ENCODE results near the gene PTPRU. TPM values are rescaled to one million over a fixed set of nuclear protein-coding genes. Genes with fewer than 3 reads are reported as not detected.

The PTPRU gene
- total RNA-seq, 4 donors from 2014 or later: 11.4 to 59.4 (median 35.3) TPM

DNA sequence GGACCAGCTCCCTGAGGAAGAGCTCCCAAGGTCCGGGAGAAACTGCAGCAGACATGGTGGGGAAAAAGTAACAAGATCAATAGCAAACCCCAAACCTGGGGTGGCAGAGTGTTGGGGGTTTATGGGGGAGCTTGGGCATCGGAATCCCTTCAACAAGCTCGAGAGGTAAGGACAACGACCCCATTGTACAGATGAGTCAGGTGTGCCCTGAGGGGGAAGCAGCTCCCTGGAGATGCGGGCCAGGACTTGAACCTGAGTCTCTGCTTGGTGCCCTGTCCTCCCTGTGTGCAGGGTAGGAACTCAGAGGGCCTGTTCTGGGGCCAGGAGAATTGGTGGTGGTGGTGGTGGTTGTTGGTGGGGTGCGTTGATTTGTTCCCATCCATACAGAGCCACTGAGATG, 125.4 kb downstream of the PTPRU start:
- in situ Hi-C loops (cut with MboI; ENCODE audit: low sequenced_read_pairs in 4 of 4) (no loop called here), intact Hi-C loops (cut with DNase I; ENCODE audit: low total_unique reads) (no loop called here)
- Histone ChIP-seq H3K27me3 (peaks cover 0 to 8% (median 0%) of the 10 kb centered on the region in 3 donors), H3K9me3 (no peaks in the 10 kb centered on the region), H3K36me3 (no peaks in the 10 kb centered on the region), H3K4me1 (peaks cover 0 to 6% of the 10 kb centered on the region in 2 donors), H3K4me3 (no peak overlapping the region), H3K27ac (no peak overlapping the region)
- DNase-seq (no peak), ATAC-seq (no peak)
- TF ChIP-seq, protein P1, sequence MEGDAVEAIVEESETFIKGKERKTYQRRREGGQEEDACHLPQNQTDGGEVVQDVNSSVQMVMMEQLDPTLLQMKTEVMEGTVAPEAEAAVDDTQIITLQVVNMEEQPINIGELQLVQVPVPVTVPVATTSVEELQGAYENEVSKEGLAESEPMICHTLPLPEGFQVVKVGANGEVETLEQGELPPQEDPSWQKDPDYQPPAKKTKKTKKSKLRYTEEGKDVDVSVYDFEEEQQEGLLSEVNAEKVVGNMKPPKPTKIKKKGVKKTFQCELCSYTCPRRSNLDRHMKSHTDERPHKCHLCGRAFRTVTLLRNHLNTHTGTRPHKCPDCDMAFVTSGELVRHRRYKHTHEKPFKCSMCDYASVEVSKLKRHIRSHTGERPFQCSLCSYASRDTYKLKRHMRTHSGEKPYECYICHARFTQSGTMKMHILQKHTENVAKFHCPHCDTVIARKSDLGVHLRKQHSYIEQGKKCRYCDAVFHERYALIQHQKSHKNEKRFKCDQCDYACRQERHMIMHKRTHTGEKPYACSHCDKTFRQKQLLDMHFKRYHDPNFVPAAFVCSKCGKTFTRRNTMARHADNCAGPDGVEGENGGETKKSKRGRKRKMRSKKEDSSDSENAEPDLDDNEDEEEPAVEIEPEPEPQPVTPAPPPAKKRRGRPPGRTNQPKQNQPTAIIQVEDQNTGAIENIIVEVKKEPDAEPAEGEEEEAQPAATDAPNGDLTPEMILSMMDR (IDR thresholded peaks at IDR 0.05 in 4 of 5, conservative IDR thresholded peaks at IDR 0.05 in 1 of 5): no peak

DNA sequence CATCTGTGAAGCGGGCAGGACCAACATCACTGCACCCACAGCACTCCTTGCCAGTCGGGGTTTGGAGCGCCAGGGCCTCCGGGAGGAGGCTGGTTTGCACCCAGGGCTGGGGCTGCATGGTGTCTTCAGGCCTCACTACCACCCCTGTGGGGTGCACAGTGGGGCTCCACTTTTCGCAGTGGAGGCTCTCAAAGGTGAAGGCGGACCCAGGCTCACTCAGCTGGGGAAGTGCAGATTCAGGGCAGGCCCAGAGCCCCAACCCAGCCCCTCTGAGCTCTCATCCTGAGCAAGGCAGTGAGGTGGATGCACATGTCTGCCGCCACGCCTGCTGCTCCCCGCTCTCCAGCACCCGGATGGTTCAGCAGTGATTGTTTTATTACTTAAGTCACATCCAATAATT, 125.8 kb downstream of the PTPRU start:
- H3K36me3 ChIP-seq: no peaks in the 10 kb centered on the region
- ATAC-seq (no peak), DNase-seq (no peak)
- H3K4me1 ChIP-seq: peaks cover 0 to 6% of the 10 kb centered on the region in 2 donors
- no peak for TF ChIP-seq POLR2A (IDR thresholded peaks at IDR 0.05)
- TF ChIP-seq, protein P1 (IDR thresholded peaks at IDR 0.05 in 4 of 5, conservative IDR thresholded peaks at IDR 0.05 in 1 of 5): no peak
- in situ Hi-C loops (cut with MboI; ENCODE audit: low sequenced_read_pairs in 4 of 4): no loop called here
- H3K27ac ChIP-seq: no peak overlapping the region
- no peaks in the 10 kb centered on the region for H3K9me3 ChIP-seq
- H3K27me3 ChIP-seq: peaks cover 0 to 8% (median 0%) of the 10 kb centered on the region in 3 donors
- H3K4me3 ChIP-seq: no peak overlapping the region
- intact Hi-C loops (cut with DNase I; ENCODE audit: low total_unique reads): no loop called here

DNA sequence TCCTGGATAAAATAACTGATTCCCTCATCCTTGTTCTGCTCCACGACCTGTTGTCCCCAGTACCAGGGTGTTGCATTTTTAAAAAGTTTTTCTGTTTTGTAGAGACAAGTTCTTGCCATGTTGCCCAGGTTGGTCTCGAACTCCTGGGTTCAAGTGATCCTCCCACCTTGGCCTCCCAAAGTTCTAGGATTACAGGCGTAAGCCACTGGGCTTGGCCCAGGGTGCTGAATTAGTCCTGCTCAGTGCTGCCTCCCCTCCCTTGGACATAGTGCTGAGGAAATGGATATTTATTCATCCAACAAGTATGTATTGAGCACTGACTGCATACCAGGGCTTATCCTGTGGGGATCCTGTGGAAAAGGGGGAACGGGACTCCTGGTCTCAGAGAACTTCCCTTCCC, 126.4 kb downstream of the PTPRU start:
- no peaks in the 10 kb centered on the region for H3K36me3 ChIP-seq
- H3K27ac ChIP-seq: no peak overlapping the region
- DNase-seq: no peak
- no peak overlapping the region for H3K4me3 ChIP-seq
- no peaks in the 10 kb centered on the region for H3K9me3 ChIP-seq
- peaks cover 0 to 6% of the 10 kb centered on the region in 2 donors for H3K4me1 ChIP-seq
- peaks cover 0 to 8% (median 0%) of the 10 kb centered on the region in 3 donors for H3K27me3 ChIP-seq
- in situ Hi-C loops (cut with MboI; ENCODE audit: low sequenced_read_pairs in 4 of 4): no loop called here
- intact Hi-C loops (cut with DNase I; ENCODE audit: low total_unique reads): no loop called here
- no peak for ATAC-seq
- TF ChIP-seq POLR2A (IDR thresholded peaks at IDR 0.05): no peak

DNA sequence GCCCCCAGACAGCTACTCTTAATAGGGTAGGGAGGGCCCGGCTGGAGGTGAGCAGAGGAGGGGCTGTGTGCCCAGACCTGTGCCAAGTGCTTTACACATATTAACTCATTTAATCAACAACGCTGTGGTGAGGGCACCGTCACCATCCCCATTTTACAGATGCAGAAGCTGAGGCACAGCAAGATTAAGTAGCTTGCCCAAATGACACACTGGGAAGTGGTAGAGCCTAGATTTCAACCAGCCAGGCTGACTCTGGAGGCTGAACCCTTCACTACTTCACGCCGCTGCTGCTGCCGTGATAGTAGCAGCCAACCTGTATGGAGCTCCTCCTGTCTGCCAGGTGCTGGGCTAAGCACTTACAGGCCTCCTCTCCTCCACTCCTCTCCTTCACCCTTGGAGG, 127.2 kb downstream of the PTPRU start:
- intact Hi-C loops (cut with DNase I; ENCODE audit: low total_unique reads) (no loop called here), in situ Hi-C loops (cut with MboI; ENCODE audit: low sequenced_read_pairs in 4 of 4) (no loop called here)
- Histone ChIP-seq H3K9me3 (no peaks in the 10 kb centered on the region), H3K36me3 (no peaks in the 10 kb centered on the region), H3K4me3 (no peak overlapping the region), H3K27me3 (peaks cover 0 to 5% (median 0%) of the 10 kb centered on the region in 3 donors), H3K27ac (no peak overlapping the region), H3K4me1 (peaks cover 0 to 6% of the 10 kb centered on the region in 2 donors)
- no peak for DNase-seq
- no peak for TF ChIP-seq POLR2A (IDR thresholded peaks at IDR 0.05)
- TF ChIP-seq, protein P1 (IDR thresholded peaks at IDR 0.05 in 4 of 5, conservative IDR thresholded peaks at IDR 0.05 in 1 of 5): no peak
- ATAC-seq: no peak

DNA sequence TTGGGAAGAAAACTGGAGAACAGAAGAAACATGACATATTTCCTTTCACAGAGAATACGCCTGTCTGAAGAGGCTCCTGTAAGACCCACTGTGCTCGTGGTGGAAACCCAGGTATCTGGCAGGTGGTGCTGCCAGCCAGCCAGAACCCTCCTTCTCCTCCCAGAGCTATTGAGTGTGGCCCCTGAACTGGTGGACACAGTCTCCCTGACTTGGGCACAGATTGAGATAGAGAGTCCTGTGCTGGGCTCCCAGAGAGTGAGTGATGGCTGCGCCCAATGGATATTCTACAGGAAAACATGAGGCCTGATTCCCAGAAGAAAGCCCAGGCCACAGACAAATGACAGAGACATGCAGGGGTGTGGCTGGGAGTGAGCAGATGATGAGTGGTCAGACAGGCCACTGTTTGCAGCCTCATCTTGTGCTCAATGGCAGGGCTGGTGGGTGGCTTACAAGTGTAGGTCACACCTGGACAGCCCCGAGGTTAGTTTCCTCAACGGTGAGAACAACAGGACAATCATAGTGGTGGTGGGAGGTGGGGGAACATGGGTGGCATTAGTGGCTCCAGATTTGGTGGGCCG, 127.9 kb downstream of the PTPRU start:
- no peaks in the 10 kb centered on the region for H3K9me3 ChIP-seq
- intact Hi-C loops (cut with DNase I; ENCODE audit: low total_unique reads) (no loop called here), in situ Hi-C loops (cut with MboI; ENCODE audit: low sequenced_read_pairs in 4 of 4) (no loop called here)
- no peak overlapping the region for H3K27ac ChIP-seq
- peaks cover 0 to 5% (median 0%) of the 10 kb centered on the region in 3 donors for H3K27me3 ChIP-seq
- no peak for DNase-seq
- peaks cover 0 to 6% of the 10 kb centered on the region in 2 donors for H3K4me1 ChIP-seq
- H3K36me3 ChIP-seq: no peaks in the 10 kb centered on the region
- no peak for ATAC-seq
- TF ChIP-seq, protein P1 (IDR thresholded peaks at IDR 0.05 in 4 of 5, conservative IDR thresholded peaks at IDR 0.05 in 1 of 5): no peak
- no peak for TF ChIP-seq POLR2A (IDR thresholded peaks at IDR 0.05)
- no peak overlapping the region for H3K4me3 ChIP-seq

Measured in gastrocnemius medialis (tissue), 4 donors.